ENCODE results near the gene WSB2.

Gene WSB2

DNA sequence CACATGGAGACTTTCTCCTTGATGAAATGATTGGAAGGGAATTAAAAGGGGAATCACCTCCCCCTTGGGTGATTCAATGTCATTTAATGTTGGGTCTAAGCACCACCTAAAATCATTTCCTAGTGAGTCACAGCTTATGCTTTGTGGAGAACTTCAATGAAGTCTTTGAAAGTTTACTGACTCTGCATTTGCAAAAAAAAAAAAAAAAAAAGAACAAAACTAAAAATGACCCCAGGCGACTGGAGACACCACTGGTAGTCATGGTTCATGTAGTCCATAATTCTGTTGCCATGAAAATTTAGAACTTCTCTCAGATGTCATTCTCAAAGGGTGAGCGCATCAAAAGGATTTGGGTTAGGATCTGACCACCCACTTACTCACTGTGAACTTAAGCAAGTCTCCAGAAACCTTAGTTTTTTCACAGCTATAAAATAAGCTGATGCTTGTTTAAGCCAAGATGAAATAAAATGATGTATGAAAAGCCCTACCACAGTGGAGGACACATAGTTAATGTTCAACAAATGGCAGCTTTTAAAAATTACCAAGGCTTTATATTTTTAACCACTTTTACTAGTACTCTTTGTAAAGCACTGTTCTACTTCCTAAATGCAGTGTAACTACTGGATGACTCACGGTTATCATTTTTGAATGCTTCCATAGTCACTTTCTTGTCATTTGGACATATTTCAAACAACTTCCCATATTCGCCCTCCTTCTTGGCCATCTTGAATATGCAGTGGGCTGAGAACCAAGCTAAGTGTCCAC lies 74.1 kb downstream of the WSB2 start:
- ATAC-seq: no peak; the same call in 2 of the 3 replicates
- TF ChIP-seq, protein P1, sequence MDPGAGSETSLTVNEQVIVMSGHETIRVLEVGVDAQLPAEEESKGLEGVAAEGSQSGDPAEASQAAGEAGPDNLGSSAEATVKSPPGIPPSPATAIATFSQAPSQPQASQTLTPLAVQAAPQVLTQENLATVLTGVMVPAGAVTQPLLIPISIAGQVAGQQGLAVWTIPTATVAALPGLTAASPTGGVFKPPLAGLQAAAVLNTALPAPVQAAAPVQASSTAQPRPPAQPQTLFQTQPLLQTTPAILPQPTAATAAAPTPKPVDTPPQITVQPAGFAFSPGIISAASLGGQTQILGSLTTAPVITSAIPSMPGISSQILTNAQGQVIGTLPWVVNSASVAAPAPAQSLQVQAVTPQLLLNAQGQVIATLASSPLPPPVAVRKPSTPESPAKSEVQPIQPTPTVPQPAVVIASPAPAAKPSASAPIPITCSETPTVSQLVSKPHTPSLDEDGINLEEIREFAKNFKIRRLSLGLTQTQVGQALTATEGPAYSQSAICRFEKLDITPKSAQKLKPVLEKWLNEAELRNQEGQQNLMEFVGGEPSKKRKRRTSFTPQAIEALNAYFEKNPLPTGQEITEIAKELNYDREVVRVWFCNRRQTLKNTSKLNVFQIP (CRISPR knock-in tag; IDR thresholded peaks at IDR 0.05; ENCODE audit: borderline replicate concordance, low read depth): no peak
- TF ChIP-seq TCF4 (CRISPR knock-in tag; IDR thresholded peaks at IDR 0.05; ENCODE audit: borderline replicate concordance) (no peak), ZC3H10 (CRISPR knock-in tag; IDR thresholded peaks at IDR 0.05) (no peak)
- TF ChIP-seq, protein P2, sequence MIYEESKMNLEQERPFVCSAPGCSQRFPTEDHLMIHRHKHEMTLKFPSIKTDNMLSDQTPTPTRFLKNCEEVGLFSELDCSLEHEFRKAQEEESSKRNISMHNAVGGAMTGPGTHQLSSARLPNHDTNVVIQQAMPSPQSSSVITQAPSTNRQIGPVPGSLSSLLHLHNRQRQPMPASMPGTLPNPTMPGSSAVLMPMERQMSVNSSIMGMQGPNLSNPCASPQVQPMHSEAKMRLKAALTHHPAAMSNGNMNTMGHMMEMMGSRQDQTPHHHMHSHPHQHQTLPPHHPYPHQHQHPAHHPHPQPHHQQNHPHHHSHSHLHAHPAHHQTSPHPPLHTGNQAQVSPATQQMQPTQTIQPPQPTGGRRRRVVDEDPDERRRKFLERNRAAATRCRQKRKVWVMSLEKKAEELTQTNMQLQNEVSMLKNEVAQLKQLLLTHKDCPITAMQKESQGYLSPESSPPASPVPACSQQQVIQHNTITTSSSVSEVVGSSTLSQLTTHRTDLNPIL (CRISPR knock-in tag; IDR thresholded peaks at IDR 0.05; ENCODE audit: low read depth): no peak

DNA sequence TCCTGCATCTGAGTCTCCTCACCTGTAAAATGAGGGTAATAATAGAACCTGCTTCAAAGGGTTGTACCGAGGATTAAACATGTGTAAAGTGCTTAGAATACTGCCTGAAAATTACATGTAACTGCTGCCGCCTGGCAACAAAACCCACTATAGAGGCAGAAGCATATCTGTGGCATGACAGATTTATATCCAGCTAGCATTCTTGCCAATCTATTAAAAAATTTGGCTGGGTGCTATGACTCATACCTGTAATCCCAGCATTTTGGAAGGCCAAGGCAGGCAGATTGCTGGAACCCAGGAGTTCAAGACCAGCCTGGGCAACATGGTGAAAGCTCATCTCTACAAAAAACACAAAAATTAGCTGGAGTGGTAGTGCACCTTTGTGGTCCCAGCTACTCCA lies 75.8 kb downstream of the WSB2 start:
- TF ChIP-seq RARB (CRISPR knock-in tag; IDR thresholded peaks at IDR 0.05): no peak
- no peak for TF ChIP-seq SNAI2 (CRISPR knock-in tag; IDR thresholded peaks at IDR 0.05)
- no peak for TF ChIP-seq ZNF8 (CRISPR knock-in tag; IDR thresholded peaks at IDR 0.05)
- no peak for TF ChIP-seq BACH2 (CRISPR knock-in tag; IDR thresholded peaks at IDR 0.05; ENCODE audit: borderline replicate concordance)
- no peak for TF ChIP-seq ARNTL (CRISPR knock-in tag; IDR thresholded peaks at IDR 0.05; ENCODE audit: borderline replicate concordance, low read depth)
- no peak for TF ChIP-seq TCF4 (CRISPR knock-in tag; IDR thresholded peaks at IDR 0.05; ENCODE audit: borderline replicate concordance)
- no peak for TF ChIP-seq ISL1 (CRISPR knock-in tag; IDR thresholded peaks at IDR 0.05)
- TF ChIP-seq ESRRG (CRISPR knock-in tag; IDR thresholded peaks at IDR 0.05): no peak
- ATAC-seq: no peak
